H9 (cell line): Measurements from ENCODE around the gene KCNH1. TPM values are rescaled to one million over a fixed set of nuclear protein-coding genes. Genes with fewer than 3 reads are reported as not detected.

Experiments
- DNase-seq: peaks from one replicate; pipeline ENCODE4 v3.0.0-alpha.2; 2017
- H2AFZ ChIP-seq: one replicate; pipeline ENCODE4 v1.6.1; 2013; ENCODE audit warnings: mild to moderate bottlenecking, low read length, control low read depth, moderate library complexity
- H2AK5ac ChIP-seq: 2 replicates; pipeline ENCODE4 v1.6.1; 2013; ENCODE audit warnings: low read length, control low read depth, mixed read lengths; ENCODE audit not compliant: insufficient read length
- H2BK120ac ChIP-seq: one replicate; pipeline ENCODE4 v1.6.1; 2013; ENCODE audit warnings: low read depth, mild to moderate bottlenecking, low read length, control low read depth, inconsistent platforms; ENCODE audit not compliant: poor library complexity, severe bottlenecking
- H2BK12ac ChIP-seq: 2 replicates; pipeline ENCODE4 v1.6.1; 2013; ENCODE audit warnings: low read length, control low read depth, mixed read lengths, low read depth; ENCODE audit not compliant: insufficient read length
- H2BK15ac ChIP-seq: 2 replicates; pipeline ENCODE4 v1.6.1; 2013; ENCODE audit warnings: low read depth, low read length, control low read depth
- H2BK20ac ChIP-seq: one replicate; pipeline ENCODE4 v1.6.1; 2013; ENCODE audit warnings: low read depth, mild to moderate bottlenecking, low read length, control low read depth, inconsistent platforms; ENCODE audit not compliant: poor library complexity, severe bottlenecking
- H2BK5ac ChIP-seq: 2 replicates; pipeline ENCODE4 v1.6.1; 2013; ENCODE audit warnings: low read length, control low read depth, mixed read lengths; ENCODE audit not compliant: insufficient read length
- H3K14ac ChIP-seq: 2 replicates; pipeline ENCODE4 v1.6.1; 2013; ENCODE audit warnings: low read length, control low read depth; ENCODE audit not compliant: insufficient read depth
- H3K18ac ChIP-seq: 2 replicates; pipeline ENCODE4 v1.6.1; 2013; ENCODE audit warnings: low read depth, mild to moderate bottlenecking, mixed read lengths, low read length, control low read depth; ENCODE audit not compliant: insufficient read length
- H3K23ac ChIP-seq: 2 replicates; pipeline ENCODE4 v1.6.1; 2013; ENCODE audit warnings: low read length, control low read depth, mixed read lengths, low read depth; ENCODE audit not compliant: insufficient read length
- H3K23me2 ChIP-seq: 2 replicates; pipeline ENCODE4 v1.6.1; 2013; ENCODE audit warnings: low read depth, mild to moderate bottlenecking, mixed read lengths, low read length, control low read depth; ENCODE audit not compliant: insufficient read length, poor library complexity, severe bottlenecking
- H3K27ac ChIP-seq: 2 replicates; pipeline ENCODE4 v1.5.1; 2013; ENCODE audit warnings: low read length, control low read depth, mixed read lengths, low read depth; ENCODE audit not compliant: insufficient read length
- H3K27me3 ChIP-seq: 2 replicates; pipeline ENCODE4 v1.6.1; 2013; ENCODE audit warnings: low read length, control low read depth, inconsistent platforms; ENCODE audit not compliant: insufficient read depth
- H3K4ac ChIP-seq: 2 replicates; pipeline ENCODE4 v1.6.1; 2013; ENCODE audit warnings: low read depth, mild to moderate bottlenecking, control low read depth, inconsistent platforms, low read length, moderate library complexity
- H3K4me1 ChIP-seq: 2 replicates; pipeline ENCODE4 v1.6.1; 2013; ENCODE audit warnings: low read length, control low read depth, inconsistent platforms; ENCODE audit not compliant: insufficient read depth
- H3K4me2 ChIP-seq: 2 replicates; pipeline ENCODE4 v1.6.1; 2013; ENCODE audit warnings: low read length, control low read depth, mixed read lengths; ENCODE audit not compliant: insufficient read length, insufficient read depth
- H3K56ac ChIP-seq: 2 replicates; pipeline ENCODE4 v1.6.1; 2013; ENCODE audit warnings: low read depth, mild to moderate bottlenecking, mixed read lengths, low read length, control low read depth; ENCODE audit not compliant: insufficient read length
- H3K79me1 ChIP-seq: 2 replicates; pipeline ENCODE4 v1.6.1; 2013; ENCODE audit warnings: low read depth, mild to moderate bottlenecking, moderate library complexity, low read length, control low read depth, inconsistent platforms; ENCODE audit not compliant: insufficient read depth, poor library complexity, severe bottlenecking
- H3K79me2 ChIP-seq: 2 replicates; pipeline ENCODE4 v1.6.1; 2013; ENCODE audit warnings: low read length, control low read depth, inconsistent platforms; ENCODE audit not compliant: insufficient read depth
- H3K9ac ChIP-seq: 2 replicates; pipeline ENCODE4 v1.6.1; 2013; ENCODE audit warnings: low read length, control low read depth, mixed read lengths; ENCODE audit not compliant: insufficient read length; ENCODE audit errors: extremely low read depth
- H3K9me3 ChIP-seq: one replicate; pipeline ENCODE4 v1.6.1; 2013; ENCODE audit warnings: low read depth, low read length, inconsistent platforms; ENCODE audit not compliant: control insufficient read depth
- H3T11ph ChIP-seq: one replicate; pipeline ENCODE4 v1.6.1; 2013; ENCODE audit warnings: mild to moderate bottlenecking, low read length, control low read depth, inconsistent platforms
- H4K20me1 ChIP-seq: one replicate; pipeline ENCODE4 v1.6.1; 2013; ENCODE audit not compliant: control insufficient read depth, insufficient read length, insufficient read depth
- H4K5ac ChIP-seq: 2 replicates; pipeline ENCODE4 v1.6.1; 2013; ENCODE audit warnings: low read depth, mild to moderate bottlenecking, mixed read lengths, low read length, control low read depth; ENCODE audit not compliant: insufficient read length
- H4K8ac ChIP-seq: replicated peaks from 2 replicates; pipeline ENCODE4 v1.6.1; 2013; ENCODE audit warnings: low read length, control low read depth, mixed read lengths, low read depth; ENCODE audit not compliant: insufficient read length
- H4K91ac ChIP-seq: 2 replicates; pipeline ENCODE4 v1.6.1; 2013; ENCODE audit warnings: low read depth, mild to moderate bottlenecking, moderate library complexity, mixed read lengths, low read length, control low read depth; ENCODE audit not compliant: insufficient read length
- H3K27ac Mint-ChIP-seq, 3 experiments: 2 replicates in 2 of 3; 3 replicates in 1 of 3; pipeline ENCODE4 v1.8.0; 2020 to 2021; ENCODE audit warnings: mixed read lengths in 3 of 3, mild to moderate bottlenecking in 1 of 3, moderate library complexity in 1 of 3
- H3K27me3 Mint-ChIP-seq: 2 replicates; pipeline ENCODE4 v1.8.0; 2021; ENCODE audit warnings: low read depth, mild to moderate bottlenecking, moderate library complexity, mixed read lengths
- H3K36me3 Mint-ChIP-seq, 3 experiments: 2 replicates in 2 of 3; 3 replicates in 1 of 3; pipeline ENCODE4 v1.8.0; 2020 to 2021; ENCODE audit warnings: low read depth in 3 of 3, mixed read lengths in 3 of 3; ENCODE audit not compliant: insufficient read depth in 1 of 3
- H3K4me1 Mint-ChIP-seq, 2 experiments: 2 replicates each; pipeline ENCODE4 v1.8.0; 2020; ENCODE audit warnings: mixed read lengths in 2 of 2
- H3K4me3 Mint-ChIP-seq, 2 experiments: 2 replicates in 1 of 2; 3 replicates in 1 of 2; pipeline ENCODE4 v1.8.0; 2020 to 2021; ENCODE audit warnings: mild to moderate bottlenecking in 2 of 2, mixed read lengths in 2 of 2, moderate library complexity in 1 of 2
- H3K9me3 Mint-ChIP-seq, 2 experiments: 2 replicates in 1 of 2; 3 replicates in 1 of 2; pipeline ENCODE4 v1.8.0; 2020; ENCODE audit warnings: mild to moderate bottlenecking in 2 of 2, mixed read lengths in 2 of 2, moderate library complexity in 1 of 2
- WGBS: extraction: QIAGEN DNeasy Blood & Tissue Kit; methylation state at CpG from one replicate; pipeline ENCODE4 v1.1.7; 2013; ENCODE audit warnings: missing lambda C conversion rate, low lambda C conversion rate, mixed read lengths; ENCODE audit not compliant: insufficient read length; ENCODE audit errors: extremely low coverage; 5-methylcytosine and 5-hydroxymethylcytosine counted together
- total RNA-seq: library from RNA; stranded (reverse); gene quantifications from 2 replicates; pipeline ENCODE4 v1.2.1, GENCODE V29; 2021
- TF ChIP-seq, protein P1 (sequence below): fragments of 200-600 bp; sonication (generic); conservative IDR thresholded peaks from 3 replicates; pipeline ENCODE4 v1.8.0; 2021; ENCODE audit warnings: antibody characterized with exemption, mild to moderate bottlenecking

KCNH1 gene
- total RNA-seq, 1 experiment from 2014 or later, result 0.11 TPM

DNA sequence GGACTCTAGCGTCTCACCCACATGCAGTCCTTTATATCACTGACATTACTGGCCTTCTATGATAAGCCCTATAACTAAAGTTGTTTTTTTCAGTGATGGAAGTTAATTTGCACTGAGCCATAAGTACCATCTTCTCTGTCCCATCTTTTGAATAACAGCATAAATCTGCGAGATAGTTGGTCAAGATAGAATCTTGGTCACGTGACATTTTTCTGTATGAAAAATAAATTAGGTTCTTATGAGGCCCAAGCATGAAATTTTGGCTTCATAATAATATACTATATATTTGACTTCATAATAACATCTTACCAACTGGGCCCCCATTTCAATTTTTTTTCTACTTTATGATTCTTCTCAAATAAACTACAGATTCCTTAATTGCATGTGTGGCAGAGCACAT is 285.5 kb downstream of the KCNH1 start:
- Histone ChIP-seq H3K79me1 (no peaks in the 10 kb centered on the region), H2BK15ac (no peak overlapping the region), H3K23me2 (no peaks in the 10 kb centered on the region), H3K27me3 (no peaks in the 10 kb centered on the region), H3K79me2 (no peaks in the 10 kb centered on the region), H4K8ac (no peak overlapping the region), H2BK5ac (no peak overlapping the region), H3K56ac (no peak overlapping the region), H3K4me2 (no peak overlapping the region), H3K4ac (no peak overlapping the region), H2BK20ac (no peak overlapping the region), H2BK12ac (no peak overlapping the region), H3K27ac (no peak overlapping the region), H3K18ac (no peak overlapping the region), H3T11ph (no peak overlapping the region), H4K91ac (no peak overlapping the region), H3K4me1 (no peaks in the 10 kb centered on the region), H3K23ac (no peak overlapping the region), H4K5ac (no peak overlapping the region), H3K9ac (no peak overlapping the region), H2AFZ (no peak overlapping the region), H4K20me1 (no peaks in the 10 kb centered on the region), H2BK120ac (no peak overlapping the region), H3K14ac (no peak overlapping the region), H2AK5ac (no peak overlapping the region), H3K9me3 (no peaks in the 10 kb centered on the region)
- Mint-ChIP-seq H3K4me1 (no peaks in the 10 kb centered on the region), H3K9me3 (peaks cover 0 to 4% of the 10 kb centered on the region in 2 experiments; a peak in 3 of 5 replicates), H3K27ac (no peak overlapping the region), H3K36me3 (no peaks in the 10 kb centered on the region), H3K4me3 (no peak overlapping the region), H3K27me3 (peaks cover 6% of the 10 kb centered on the region; the same call in 1 of the 2 replicates)
- TF ChIP-seq, protein P1, sequence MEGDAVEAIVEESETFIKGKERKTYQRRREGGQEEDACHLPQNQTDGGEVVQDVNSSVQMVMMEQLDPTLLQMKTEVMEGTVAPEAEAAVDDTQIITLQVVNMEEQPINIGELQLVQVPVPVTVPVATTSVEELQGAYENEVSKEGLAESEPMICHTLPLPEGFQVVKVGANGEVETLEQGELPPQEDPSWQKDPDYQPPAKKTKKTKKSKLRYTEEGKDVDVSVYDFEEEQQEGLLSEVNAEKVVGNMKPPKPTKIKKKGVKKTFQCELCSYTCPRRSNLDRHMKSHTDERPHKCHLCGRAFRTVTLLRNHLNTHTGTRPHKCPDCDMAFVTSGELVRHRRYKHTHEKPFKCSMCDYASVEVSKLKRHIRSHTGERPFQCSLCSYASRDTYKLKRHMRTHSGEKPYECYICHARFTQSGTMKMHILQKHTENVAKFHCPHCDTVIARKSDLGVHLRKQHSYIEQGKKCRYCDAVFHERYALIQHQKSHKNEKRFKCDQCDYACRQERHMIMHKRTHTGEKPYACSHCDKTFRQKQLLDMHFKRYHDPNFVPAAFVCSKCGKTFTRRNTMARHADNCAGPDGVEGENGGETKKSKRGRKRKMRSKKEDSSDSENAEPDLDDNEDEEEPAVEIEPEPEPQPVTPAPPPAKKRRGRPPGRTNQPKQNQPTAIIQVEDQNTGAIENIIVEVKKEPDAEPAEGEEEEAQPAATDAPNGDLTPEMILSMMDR, result no peak
- WGBS, result no CpG with 5 or more reads among the region's 3 CpGs
- DNase-seq, result no peak
